ENCODE data around the gene ZNF414. TPM values are rescaled to one million over a fixed set of nuclear protein-coding genes. Genes with fewer than 3 reads are reported as not detected.

The ZNF414 gene
- total and polyA plus RNA-seq, 8 donors: 15.4 to 32.4 (median 18.6) TPM

- Histone ChIP-seq H3K4me1 (peaks cover 0 to 86% of the 10 kb centered on the region in 2 donors), H3K27ac (peak overlapping the region in 1 of 2 donors; percentile 95), H3K9me3 (no peaks in the 10 kb centered on the region), H3K36me3 (peaks cover 0 to 57% of the 10 kb centered on the region in 2 donors), H3K4me3 (no peak overlapping the region), H3K27me3 (no peaks in the 10 kb centered on the region)
- intact Hi-C loops (cut with DNase I): no loop called here
- DNase-seq: peak in 1 of 4 donors; percentile 43
- ATAC-seq: no peak
- TF ChIP-seq CTCF (IDR thresholded peaks at IDR 0.05): no peak
Observed at GRCh38 chr19:8491574-8491973, 22.4 kb downstream of the ZNF414 start.

- ATAC-seq: no peak
- TF ChIP-seq CTCF (IDR thresholded peaks at IDR 0.05): no peak
- H3K27me3 ChIP-seq: no peaks in the 10 kb centered on the region
- peak overlapping the region in 1 of 2 donors; percentile 95 for H3K27ac ChIP-seq
- DNase-seq: peak in 1 of 4 donors; percentile 64
- H3K4me1 ChIP-seq: peaks cover 0 to 86% of the 10 kb centered on the region in 2 donors
- peaks cover 0 to 59% of the 10 kb centered on the region in 2 donors for H3K36me3 ChIP-seq
- H3K9me3 ChIP-seq: no peaks in the 10 kb centered on the region
- intact Hi-C loops (cut with DNase I): no loop called here
- no peak overlapping the region for H3K4me3 ChIP-seq
Observed at GRCh38 chr19:8490873-8491272, 23.1 kb downstream of the ZNF414 start.

GRCh38 chr19:8490395-8490760 is 23.6 kb downstream of the ZNF414 start:
- Histone ChIP-seq H3K4me3 (no peak overlapping the region), H3K27me3 (no peaks in the 10 kb centered on the region), H3K27ac (peak overlapping the region in 1 of 2 donors; percentile 95), H3K36me3 (peaks cover 2 to 62% of the 10 kb centered on the region in 2 donors), H3K9me3 (no peaks in the 10 kb centered on the region), H3K4me1 (peaks cover 0 to 86% of the 10 kb centered on the region in 2 donors)
- TF ChIP-seq CTCF (IDR thresholded peaks at IDR 0.05): no peak
- peak in 1 of 4 donors; percentile 72 for DNase-seq
- no peak for ATAC-seq
- intact Hi-C loops (cut with DNase I): no loop called here

- Histone ChIP-seq H3K27ac (peak overlapping the region in 1 of 2 donors; percentile 95), H3K9me3 (no peaks in the 10 kb centered on the region), H3K4me3 (no peak overlapping the region), H3K4me1 (peaks cover 0 to 86% of the 10 kb centered on the region in 2 donors), H3K36me3 (peaks cover 2 to 68% of the 10 kb centered on the region in 2 donors), H3K27me3 (no peaks in the 10 kb centered on the region)
- DNase-seq: peak in 1 of 4 donors; percentile 65
- peak; percentile 63 for ATAC-seq
- intact Hi-C loops (cut with DNase I): no loop called here
- no peak for TF ChIP-seq CTCF (IDR thresholded peaks at IDR 0.05)
Observed at GRCh38 chr19:8489561-8490394, 24.2 kb downstream of the ZNF414 start.

GRCh38 chr19:8488365-8488764 is 25.6 kb downstream of the ZNF414 start:
- peak overlapping the region; percentile 66 to 95 for H3K27ac ChIP-seq
- H3K36me3 ChIP-seq: peaks cover 2 to 81% of the 10 kb centered on the region in 2 donors
- no peaks in the 10 kb centered on the region for H3K27me3 ChIP-seq
- no peak for ATAC-seq
- intact Hi-C loops (cut with DNase I): no loop called here
- no peak for TF ChIP-seq CTCF (IDR thresholded peaks at IDR 0.05)
- H3K4me3 ChIP-seq: no peak overlapping the region
- DNase-seq: peak in 1 of 4 donors; percentile 26
- H3K4me1 ChIP-seq: peaks cover 0 to 88% of the 10 kb centered on the region in 2 donors
- H3K9me3 ChIP-seq: no peaks in the 10 kb centered on the region
